Caco-2 (cell line): Measurements from ENCODE around the gene MRTFA. TPM values are rescaled to one million over a fixed set of nuclear protein-coding genes. Genes with fewer than 3 reads are reported as not detected.

Experiments used
- BruUV-seq: library from RNA; stranded (reverse); fragments of 400-500 nt; replicated peaks from 2 replicates; lab custom pipeline; 2021; lab: Mats Ljungman, UMichigan
- CTCF ChIA-PET: fragments of 300-600 bp; sonication (Branson Sonifier 250); formaldehyde crosslinking; loops from one replicate; lab custom pipeline; 2022; ENCODE audit warnings: antibody characterized with exemption; lab: Charles Lee
- POLR2A ChIA-PET: fragments of 300-600 bp; sonication (Branson Sonifier 250); formaldehyde crosslinking; loops from one replicate; lab custom pipeline; 2022; ENCODE audit warnings: antibody characterized with exemption; lab: Charles Lee
- DNase-seq, 2 experiments: peaks; one replicate each; pipeline versions ENCODE4 v3.0.0 to v3.0.0-alpha.2; 2020 to 2022
- H3K27me3 ChIP-seq: replicated peaks from 2 replicates; pipeline ENCODE4 v1.6.0; 2011; ENCODE audit warnings: low read length; ENCODE audit not compliant: control insufficient read depth, insufficient read depth
- H3K36me3 ChIP-seq: 2 replicates; pipeline ENCODE4 v1.5.1; 2011; ENCODE audit warnings: low read length; ENCODE audit not compliant: control insufficient read depth, insufficient read depth
- H3K4me1 ChIP-seq: fragments of 250-450 bp; sonication (Bioruptor Pico); 2 replicates; pipeline ENCODE4 v1.5.1; 2020; ENCODE audit warnings: mild to moderate bottlenecking
- H3K4me3 ChIP-seq: 2 replicates; pipeline ENCODE4 v1.5.1; 2011; ENCODE audit warnings: low read depth, mild to moderate bottlenecking, control low read depth, low read length
- H3K9me3 ChIP-seq: fragments of 250-450 bp; sonication (Bioruptor Pico); 2 replicates; pipeline ENCODE4 v1.5.1; 2020; ENCODE audit warnings: mild to moderate bottlenecking, moderate library complexity
- H3K27ac Mint-ChIP-seq: one replicate; pipeline ENCODE4 v1.8.0; 2022; ENCODE audit warnings: mixed read lengths; ENCODE audit not compliant: unreplicated experiment
- H3K27me3 Mint-ChIP-seq: one replicate; pipeline ENCODE4 v1.8.0; 2022; ENCODE audit warnings: mixed read lengths; ENCODE audit not compliant: insufficient read depth, unreplicated experiment
- H3K36me3 Mint-ChIP-seq: one replicate; pipeline ENCODE4 v1.8.0; 2022; ENCODE audit warnings: mild to moderate bottlenecking, mixed read lengths; ENCODE audit not compliant: insufficient read depth, unreplicated experiment
- H3K4me1 Mint-ChIP-seq: one replicate; pipeline ENCODE4 v1.8.0; 2022; ENCODE audit warnings: low read depth, mixed read lengths; ENCODE audit not compliant: unreplicated experiment
- H3K4me3 Mint-ChIP-seq: one replicate; pipeline ENCODE4 v1.8.0; 2022; ENCODE audit warnings: mild to moderate bottlenecking, moderate library complexity, mixed read lengths; ENCODE audit not compliant: unreplicated experiment
- H3K9me3 Mint-ChIP-seq: one replicate; pipeline ENCODE4 v1.8.0; 2022; ENCODE audit warnings: mixed read lengths; ENCODE audit not compliant: unreplicated experiment
- CTCF ChIP-seq, 2 experiments: fragments of 200-600 bp in 1 of 2; IDR thresholded peaks; 1 replicate in 1 of 2; 2 replicates in 1 of 2; pipeline versions ENCODE4 v1.5.1 to v1.8.0; 2011 to 2022; ENCODE audit warnings: antibody characterized with exemption in 1 of 2, control low read depth in 1 of 2, inconsistent platforms in 1 of 2, low read depth in 1 of 2, low read length in 1 of 2, mild to moderate bottlenecking in 1 of 2, moderate library complexity in 1 of 2; ENCODE audit not compliant: insufficient read depth in 1 of 2, severe bottlenecking in 1 of 2, unreplicated experiment in 1 of 2
- intact Hi-C: fragments of 100-400 bp; cut with micrococcal nuclease; formaldehyde crosslinking; loops from one replicate; pipeline ENCODE4 v1.10.0; 2022; ENCODE audit not compliant: unreplicated experiment
- total RNA-seq: library from RNA; stranded (reverse); gene quantifications from 2 replicates; pipeline ENCODE4 v1.2.3, GENCODE V29; 2022

Gene MRTFA
- total RNA-seq, 1 experiment from 2014 or later, result 38.7 TPM

GRCh38 chr22:40621309-40622151, 15.0 kb downstream of the MRTFA start:
- H3K9me3 Mint-ChIP-seq, result peaks cover 30% of the 10 kb centered on the region

GRCh38 chr22:40620464-40621046, 16.0 kb downstream of the MRTFA start:
- Mint-ChIP-seq H3K27me3 (no peaks in the 10 kb centered on the region), H3K27ac (peak overlapping the region; percentile 34), H3K4me1 (no peaks in the 10 kb centered on the region), H3K36me3 (peaks cover 12% of the 10 kb centered on the region), H3K4me3 (no peak overlapping the region), H3K9me3 (peaks cover 30% of the 10 kb centered on the region)
- CTCF ChIA-PET, result no interaction called here
- Histone ChIP-seq H3K36me3 (no peaks in the 10 kb centered on the region; the same call in 1 of the 2 replicates), H3K9me3 (peaks cover 12% of the 10 kb centered on the region), H3K4me1 (no peaks in the 10 kb centered on the region), H3K27me3 (no peaks in the 10 kb centered on the region), H3K4me3 (no peak overlapping the region)
- no peak for TF ChIP-seq CTCF (IDR thresholded peaks at IDR 0.05; ENCODE audit: insufficient read depth in 1 of 2, low read depth in 1 of 2, low read length in 1 of 2, severe bottlenecking in 1 of 2, unreplicated experiment in 1 of 2)
- DNase-seq, result no peak
- BruUV-seq, result no TSS peak
- intact Hi-C loops, result no loop called here
- POLR2A ChIA-PET, result no interaction called here

More at GRCh38 chr22:40621309-40622151, 15.0 kb downstream of the MRTFA start:
- Histone ChIP-seq H3K4me1 (no peaks in the 10 kb centered on the region), H3K4me3 (no peak overlapping the region), H3K9me3 (peaks cover 12% of the 10 kb centered on the region), H3K27me3 (no peaks in the 10 kb centered on the region), H3K36me3 (no peaks in the 10 kb centered on the region; the same call in 1 of the 2 replicates)
- Mint-ChIP-seq H3K36me3 (peaks cover 12% of the 10 kb centered on the region), H3K4me3 (no peak overlapping the region), H3K27ac (no peak overlapping the region), H3K27me3 (no peaks in the 10 kb centered on the region), H3K4me1 (no peaks in the 10 kb centered on the region)
- POLR2A ChIA-PET, result no interaction called here
- DNase-seq, result no peak
- BruUV-seq, result no TSS peak
- intact Hi-C loops, result no loop called here
- no peak for TF ChIP-seq CTCF (IDR thresholded peaks at IDR 0.05; ENCODE audit: insufficient read depth in 1 of 2, low read depth in 1 of 2, low read length in 1 of 2, severe bottlenecking in 1 of 2, unreplicated experiment in 1 of 2)
- CTCF ChIA-PET, result no interaction called here

DNA sequence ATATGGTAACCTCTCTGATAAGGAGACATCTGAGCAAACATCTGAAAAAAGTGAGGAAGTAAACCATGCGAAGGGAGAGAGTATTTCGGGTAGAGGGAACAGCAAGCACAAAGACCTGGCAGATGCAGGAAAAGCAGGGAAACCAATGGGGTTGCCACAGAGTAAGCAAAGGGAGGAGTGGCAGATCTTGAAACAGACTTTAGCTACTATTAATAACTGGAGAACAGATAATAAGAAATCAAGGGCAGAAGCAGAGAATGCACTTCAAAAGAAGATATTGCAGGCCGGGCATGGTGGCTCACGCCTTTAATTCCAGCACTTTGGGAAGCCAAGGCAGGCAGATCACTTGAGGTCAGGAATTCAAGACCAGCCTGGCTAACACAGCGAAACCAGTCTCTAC, 18.1 kb downstream of the MRTFA start:
- no peak overlapping the region for H3K4me3 Mint-ChIP-seq
- H3K4me1 Mint-ChIP-seq, result no peaks in the 10 kb centered on the region
- peaks cover 12% of the 10 kb centered on the region for H3K36me3 Mint-ChIP-seq
- Histone ChIP-seq H3K27me3 (no peaks in the 10 kb centered on the region), H3K4me3 (no peak overlapping the region), H3K4me1 (no peaks in the 10 kb centered on the region), H3K36me3 (no peaks in the 10 kb centered on the region), H3K9me3 (peaks cover 12% of the 10 kb centered on the region)
- H3K27ac Mint-ChIP-seq, result no peak overlapping the region
- H3K27me3 Mint-ChIP-seq, result no peaks in the 10 kb centered on the region
- DNase-seq, result no peak
- ChIA-PET CTCF (no interaction called here), POLR2A (no interaction called here)
- no peak for TF ChIP-seq CTCF (IDR thresholded peaks at IDR 0.05; ENCODE audit: insufficient read depth in 1 of 2, low read depth in 1 of 2, low read length in 1 of 2, severe bottlenecking in 1 of 2, unreplicated experiment in 1 of 2)
- H3K9me3 Mint-ChIP-seq, result peaks cover 30% of the 10 kb centered on the region
- no TSS peak for BruUV-seq
- intact Hi-C loops, result no loop called here
